Adipocyte (in vitro differentiated cells): Measurements from ENCODE around the gene WNT1.

Experiments
- DNase-seq: peaks from one replicate; pipeline ENCODE4 v3.0.0-alpha.2; 2015; ENCODE audit warnings: low read depth
- H3K27me3 ChIP-seq: replicated peaks from 2 replicates; pipeline ENCODE4 v1.7.0; 2013; ENCODE audit warnings: mild to moderate bottlenecking, low read length, moderate library complexity; ENCODE audit not compliant: control insufficient read depth, insufficient read depth
- H3K36me3 ChIP-seq: 2 replicates; pipeline ENCODE4 v1.7.0; 2013; ENCODE audit warnings: low read length, mild to moderate bottlenecking, moderate library complexity; ENCODE audit not compliant: control insufficient read depth, insufficient read depth, severe bottlenecking
- H3K4me1 ChIP-seq: 2 replicates; pipeline ENCODE4 v1.7.0; 2013; ENCODE audit warnings: mild to moderate bottlenecking, low read length, moderate library complexity; ENCODE audit not compliant: control insufficient read depth, insufficient read depth
- H3K4me3 ChIP-seq: 2 replicates; pipeline ENCODE4 v1.7.0; 2013; ENCODE audit warnings: mild to moderate bottlenecking, low read length, moderate library complexity
- H3K9ac ChIP-seq: 2 replicates; pipeline ENCODE4 v1.7.0; 2013; ENCODE audit warnings: mild to moderate bottlenecking, low read length, moderate library complexity
- H3K9me3 ChIP-seq: 2 replicates; pipeline ENCODE4 v1.7.0; 2013; ENCODE audit warnings: mild to moderate bottlenecking, low read length, moderate library complexity; ENCODE audit not compliant: control insufficient read depth

The WNT1 gene

DNA sequence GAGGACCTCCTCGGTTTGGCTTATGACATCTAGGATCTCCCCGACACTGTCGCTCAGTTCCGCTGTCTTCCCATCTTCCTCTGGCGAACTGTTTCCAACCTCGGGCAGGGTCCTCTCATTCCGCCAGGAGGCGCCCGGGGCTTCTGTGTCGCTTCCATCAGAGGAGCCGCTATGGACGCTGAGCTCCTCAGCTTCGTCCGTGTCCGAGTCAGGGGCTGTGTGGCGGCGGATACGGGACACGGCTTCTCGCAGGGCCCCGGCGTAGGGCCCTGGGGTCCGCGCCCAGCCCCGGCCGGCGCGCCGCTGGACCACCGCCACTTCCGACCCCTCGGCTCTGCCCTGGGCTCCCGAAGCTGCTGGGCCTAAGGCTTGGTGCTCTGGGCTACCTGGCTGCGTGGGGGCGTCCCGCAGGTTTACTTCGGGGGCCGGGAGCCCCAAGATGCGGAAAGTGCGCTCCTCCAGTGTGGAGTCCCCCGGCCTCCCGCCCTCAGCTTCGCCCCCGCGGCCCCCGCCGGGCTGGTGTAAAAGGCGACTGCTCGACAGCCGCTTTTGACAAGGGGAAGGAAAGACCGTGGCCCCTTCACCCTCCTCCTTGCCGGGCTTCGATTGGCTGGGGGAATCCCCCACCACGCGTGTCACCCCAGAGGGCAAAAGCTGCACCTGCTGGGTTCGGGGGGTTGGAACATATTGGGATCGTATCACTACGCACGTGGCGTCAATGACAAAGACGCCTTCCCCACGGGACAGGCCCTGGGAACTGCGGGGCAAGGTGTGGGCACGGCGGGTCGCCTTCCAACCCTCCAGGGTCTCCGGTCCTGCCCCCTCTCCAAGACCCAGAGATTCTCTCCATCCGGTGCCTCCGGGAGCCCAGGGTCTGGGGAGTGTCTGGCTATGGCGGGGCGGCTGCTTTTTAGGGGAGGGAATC lies 18.9 kb downstream of the WNT1 start:
- peak; percentile 87 for DNase-seq
- H3K27me3 ChIP-seq: peaks cover 18% of the 10 kb centered on the region
- H3K4me3 ChIP-seq: peak overlapping the region; percentile 60

DNA sequence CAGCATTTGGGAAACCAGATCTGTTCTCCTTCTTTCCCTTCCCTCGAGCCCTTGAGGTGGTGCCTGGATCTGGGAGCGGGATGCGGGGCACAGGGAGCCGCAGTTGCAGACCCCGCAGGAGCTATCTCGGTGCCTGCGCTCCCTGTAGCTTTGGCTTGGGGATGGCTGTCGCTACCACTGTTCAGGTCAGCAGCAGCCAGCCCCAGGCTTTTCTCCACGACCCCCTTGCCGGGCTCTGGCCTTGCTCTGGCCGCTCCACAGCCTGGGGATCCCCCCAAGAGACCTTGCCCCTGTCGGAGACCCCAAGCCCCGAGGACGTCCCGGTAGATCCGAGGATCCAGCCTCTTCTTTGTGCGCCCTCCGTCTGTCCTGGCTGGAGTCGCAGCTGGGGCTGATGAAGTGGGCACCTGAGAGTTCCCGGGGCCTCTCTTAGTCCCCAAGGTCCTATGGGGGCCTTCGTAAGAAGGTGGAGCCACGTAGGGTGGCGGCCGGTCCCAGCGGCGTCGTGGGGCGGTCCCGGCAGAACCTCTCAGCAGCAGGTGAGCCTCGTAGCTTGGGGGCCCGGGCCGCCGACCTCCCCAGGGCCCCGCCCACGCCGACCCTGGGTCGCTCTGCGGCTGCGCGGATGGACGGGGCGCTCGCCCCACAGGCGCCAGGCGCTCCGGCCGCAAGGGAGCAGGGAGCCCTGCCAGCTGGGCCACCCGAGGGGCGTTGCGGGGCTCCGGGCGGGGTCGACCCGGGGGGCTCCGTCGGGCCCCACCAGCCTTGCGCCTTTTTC lies 19.8 kb downstream of the WNT1 start:
- Histone ChIP-seq H3K4me3 (peak overlapping the region; percentile 68), H3K36me3 (peaks cover 24% of the 10 kb centered on the region), H3K9ac (no peak overlapping the region), H3K4me1 (peaks cover 18% of the 10 kb centered on the region), H3K27me3 (peaks cover 16% of the 10 kb centered on the region), H3K9me3 (no peaks in the 10 kb centered on the region)
- DNase-seq: no peak

More for the DNA sequence above, 18.9 kb downstream of the WNT1 start:
- Histone ChIP-seq H3K9ac (no peak overlapping the region), H3K36me3 (peaks cover 16% of the 10 kb centered on the region), H3K4me1 (peaks cover 18% of the 10 kb centered on the region), H3K9me3 (no peaks in the 10 kb centered on the region)

DNA sequence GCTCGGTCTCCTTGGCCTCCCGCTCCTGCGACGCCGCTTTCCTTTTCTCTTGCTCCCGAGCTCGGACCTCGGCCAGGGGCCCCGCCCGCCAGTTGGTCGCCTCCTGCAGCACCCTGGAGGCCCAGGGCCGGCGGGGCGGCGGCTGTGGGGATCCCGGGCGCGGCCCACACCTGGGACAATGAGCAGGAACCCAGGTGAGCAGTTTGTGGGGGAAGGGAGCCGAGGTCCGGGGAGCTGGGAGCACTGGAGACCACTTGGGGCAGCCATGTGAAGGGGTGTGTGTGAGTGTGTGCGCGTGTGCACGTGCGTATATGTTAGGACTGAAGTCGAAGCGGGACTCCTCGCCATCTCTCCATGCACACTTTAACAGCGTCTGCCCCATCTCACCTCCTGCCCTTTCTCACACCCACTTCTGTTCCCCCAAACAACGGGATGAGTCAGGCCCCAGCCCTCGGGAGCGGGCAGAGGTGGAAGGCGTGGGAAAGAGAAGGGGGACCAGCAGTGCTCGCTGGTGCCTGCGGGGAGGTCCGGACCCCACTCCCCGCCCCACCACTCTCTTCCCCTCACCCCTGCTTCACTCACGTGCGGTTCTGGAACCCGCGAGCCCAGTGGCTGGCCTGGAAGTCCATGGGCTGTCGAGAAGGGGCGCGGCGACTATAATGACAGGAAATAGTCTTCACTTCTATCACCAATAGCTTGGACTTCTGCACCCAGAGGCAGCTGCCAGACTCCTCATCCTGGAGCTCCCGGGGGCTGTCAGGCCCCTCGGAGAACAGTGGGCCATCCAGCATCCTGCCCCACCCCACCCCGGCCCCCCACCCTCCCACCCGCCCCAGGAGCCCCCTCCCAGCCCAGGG lies 20.6 kb downstream of the WNT1 start:
- Histone ChIP-seq H3K36me3 (peaks cover 32% of the 10 kb centered on the region), H3K27me3 (peaks cover 12% of the 10 kb centered on the region), H3K4me1 (peaks cover 18% of the 10 kb centered on the region), H3K9me3 (no peaks in the 10 kb centered on the region), H3K4me3 (peak overlapping the region; percentile 68), H3K9ac (no peak overlapping the region)
- DNase-seq: peak; percentile 37

DNA sequence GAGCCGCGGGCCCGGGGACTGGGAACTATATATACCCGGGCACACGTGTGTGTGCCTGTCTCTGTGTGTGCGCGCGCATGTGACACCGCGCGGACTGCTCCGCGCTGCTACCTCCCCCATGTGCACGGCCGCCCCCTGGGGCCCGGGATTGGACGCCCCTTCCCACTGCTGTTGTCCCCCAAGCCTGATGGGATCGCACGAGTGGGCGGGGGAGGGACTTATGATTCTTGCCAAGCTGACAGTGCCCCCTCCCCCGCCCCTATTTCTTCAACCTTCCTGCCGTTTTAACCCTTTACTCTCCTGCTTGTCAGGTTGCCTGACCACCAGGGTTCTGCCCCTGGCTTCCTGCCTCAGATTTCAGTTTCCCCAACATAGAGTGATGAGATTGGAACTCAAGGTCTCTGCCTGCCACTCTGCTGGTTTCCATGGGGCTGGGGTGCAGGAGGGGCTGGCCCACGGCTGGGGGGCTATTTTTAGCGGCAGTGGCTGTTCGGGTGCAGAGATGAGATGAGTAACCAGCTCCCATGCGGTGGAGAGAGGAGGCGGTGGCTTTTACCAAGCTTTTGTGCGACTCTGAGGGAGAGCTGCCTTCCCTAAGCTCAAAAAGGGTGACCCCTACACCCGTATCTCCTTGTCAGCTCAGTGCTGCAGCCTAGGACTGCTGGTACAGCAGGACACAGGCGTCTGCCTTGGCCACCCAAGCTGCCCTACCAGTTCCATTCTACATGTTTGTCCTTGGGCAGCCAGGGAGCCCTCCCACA lies 21.4 kb downstream of the WNT1 start, which contains the start of gene DDN:
TSS of gene DDN (minus strand) at position 5 of the 761 bp plus-strand sequence. CDS start 88 bp downstream, outside the sequence.
- H3K4me3 ChIP-seq: peak within 1 kb of the TSS; percentile 68
- peak within 1 kb of the TSS; percentile 20 for H3K9ac ChIP-seq
- H3K9me3 ChIP-seq: no peaks in the 10 kb centered on the region
- H3K36me3 ChIP-seq: peaks cover 41% of the 10 kb centered on the region
- H3K27me3 ChIP-seq: peaks cover 4% of the 10 kb centered on the region
- peak; percentile 42 for DNase-seq
- peaks cover 18% of the 10 kb centered on the region for H3K4me1 ChIP-seq

DNA sequence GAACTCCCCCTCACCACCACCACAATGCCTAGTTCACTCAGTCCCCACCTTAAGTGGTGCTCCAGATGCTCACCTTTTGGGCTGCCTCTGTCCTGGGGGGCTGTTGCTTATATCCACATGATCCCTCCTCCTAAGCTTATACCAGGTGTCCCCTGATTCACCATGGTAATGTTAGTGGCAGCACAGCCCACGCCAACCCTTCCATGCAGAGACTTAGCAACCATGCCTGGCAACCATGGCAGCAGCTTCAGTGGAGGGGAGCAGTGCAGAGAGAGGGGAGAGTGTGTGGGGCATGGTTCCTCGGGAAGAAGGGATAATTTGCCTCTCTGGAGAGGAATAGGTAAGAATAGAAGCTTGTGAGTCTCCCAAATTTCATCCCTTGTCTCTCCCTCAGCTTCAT lies 22.2 kb downstream of the WNT1 start:
- DNase-seq: no peak
- H3K9ac ChIP-seq: no peak overlapping the region
- H3K9me3 ChIP-seq: no peaks in the 10 kb centered on the region
- H3K27me3 ChIP-seq: no peaks in the 10 kb centered on the region
- H3K36me3 ChIP-seq: peaks cover 49% of the 10 kb centered on the region
- H3K4me1 ChIP-seq: peaks cover 18% of the 10 kb centered on the region
- H3K4me3 ChIP-seq: no peak overlapping the region

DNA sequence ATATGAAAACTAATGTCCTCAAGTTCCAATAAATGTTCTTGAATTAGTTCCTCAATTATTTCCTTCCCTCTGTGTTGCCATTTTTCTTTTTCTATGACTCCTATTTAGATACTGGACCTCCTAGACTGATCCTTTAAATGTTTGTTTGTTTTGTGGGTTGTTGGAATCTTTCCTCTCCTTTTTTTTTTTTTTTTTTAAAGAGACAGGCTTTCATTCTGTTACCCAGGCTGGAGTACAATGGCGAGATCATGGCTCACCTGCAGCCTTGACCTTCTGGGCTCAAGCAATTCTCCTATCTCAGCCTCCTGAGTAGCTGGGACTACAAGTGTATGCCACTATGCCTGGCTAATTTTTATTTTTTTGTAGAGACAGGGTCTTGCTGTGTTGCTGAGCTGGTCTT lies 30.8 kb downstream of the WNT1 start:
- no peaks in the 10 kb centered on the region for H3K4me1 ChIP-seq

DNA sequence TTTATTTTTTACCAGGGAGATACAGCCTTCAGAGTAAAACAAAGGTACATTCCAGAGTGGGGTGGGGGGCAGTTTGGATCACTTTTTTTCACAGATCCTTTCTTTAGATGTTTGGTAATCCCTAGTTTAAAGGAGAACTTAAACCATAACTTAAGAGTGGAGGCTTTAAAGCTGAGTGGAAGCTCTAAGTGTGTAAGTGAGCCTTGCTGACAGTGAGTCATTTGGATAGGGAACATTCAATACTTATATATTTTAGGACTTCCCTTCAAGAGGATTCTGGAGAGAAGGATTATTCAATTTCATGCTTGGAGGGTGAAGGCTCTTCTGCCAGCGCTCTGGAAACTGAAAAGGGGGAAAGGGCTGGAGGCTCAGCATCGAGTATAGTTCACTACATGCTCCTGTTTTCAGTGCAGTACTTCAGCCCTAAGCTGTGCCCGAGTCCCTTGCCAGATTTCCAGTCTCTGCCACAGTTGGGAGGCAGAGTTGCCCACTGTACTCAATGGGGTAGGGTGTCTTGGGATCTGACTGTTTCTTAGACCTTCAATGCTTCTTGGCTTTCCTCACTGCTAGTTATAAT lies 32.1 kb downstream of the WNT1 start:
- Histone ChIP-seq H3K36me3 (peaks cover 55% of the 10 kb centered on the region), H3K27me3 (no peaks in the 10 kb centered on the region), H3K4me3 (no peak overlapping the region), H3K9ac (no peak overlapping the region), H3K9me3 (no peaks in the 10 kb centered on the region), H3K4me1 (peaks cover 7% of the 10 kb centered on the region)
- DNase-seq: peak; percentile 39

More for the DNA sequence above, 30.8 kb downstream of the WNT1 start:
- no peak overlapping the region for H3K4me3 ChIP-seq
- peaks cover 67% of the 10 kb centered on the region for H3K36me3 ChIP-seq
- no peak for DNase-seq
- no peak overlapping the region for H3K9ac ChIP-seq
- H3K27me3 ChIP-seq: no peaks in the 10 kb centered on the region
- no peaks in the 10 kb centered on the region for H3K9me3 ChIP-seq

DNA sequence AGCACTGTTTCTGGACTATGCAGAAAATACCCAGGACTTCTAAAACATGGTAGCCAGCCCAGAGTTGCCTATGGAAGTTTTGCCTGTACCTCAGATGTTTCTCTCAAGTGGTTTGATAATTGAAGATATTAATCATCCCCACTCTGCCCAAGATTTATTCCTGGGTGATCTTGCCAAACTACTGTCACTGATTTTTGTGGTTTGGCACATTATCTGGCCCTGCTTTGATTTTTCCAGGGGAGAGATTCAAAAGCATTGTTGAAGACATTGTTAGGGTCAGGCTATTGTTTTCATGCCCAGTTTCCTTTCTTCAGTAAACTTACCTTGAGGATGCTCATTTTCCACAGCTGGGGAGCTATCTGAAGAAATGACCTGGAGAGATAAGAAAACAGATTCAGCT lies 34.6 kb downstream of the WNT1 start:
- no peaks in the 10 kb centered on the region for H3K9me3 ChIP-seq
- H3K4me3 ChIP-seq: no peak overlapping the region
- H3K36me3 ChIP-seq: peaks cover 45% of the 10 kb centered on the region
- H3K4me1 ChIP-seq: peaks cover 27% of the 10 kb centered on the region
- DNase-seq: no peak
- no peak overlapping the region for H3K9ac ChIP-seq
- no peaks in the 10 kb centered on the region for H3K27me3 ChIP-seq

DNA sequence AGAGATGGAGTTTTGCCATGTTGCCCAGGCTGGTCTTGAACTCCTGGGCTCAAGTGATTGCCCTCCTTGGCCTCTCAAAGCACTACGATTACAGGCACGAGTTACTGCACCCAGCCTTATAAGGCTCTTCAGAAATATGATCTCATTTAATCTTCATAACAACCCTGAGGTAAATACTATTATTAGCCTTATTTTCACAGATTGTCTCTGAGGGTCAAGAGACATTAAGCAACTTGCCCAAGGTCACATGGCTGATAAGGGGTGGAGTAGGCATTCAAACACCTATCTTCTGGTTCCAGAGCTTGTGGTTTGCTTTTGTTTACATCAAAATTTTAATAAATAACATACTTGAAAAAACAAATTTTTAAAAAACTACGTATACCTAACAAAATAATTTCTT lies 35.3 kb downstream of the WNT1 start:
- Histone ChIP-seq H3K4me1 (peaks cover 30% of the 10 kb centered on the region), H3K9ac (no peak overlapping the region), H3K9me3 (no peaks in the 10 kb centered on the region), H3K4me3 (no peak overlapping the region), H3K27me3 (no peaks in the 10 kb centered on the region), H3K36me3 (peaks cover 42% of the 10 kb centered on the region)
- DNase-seq: no peak

DNA sequence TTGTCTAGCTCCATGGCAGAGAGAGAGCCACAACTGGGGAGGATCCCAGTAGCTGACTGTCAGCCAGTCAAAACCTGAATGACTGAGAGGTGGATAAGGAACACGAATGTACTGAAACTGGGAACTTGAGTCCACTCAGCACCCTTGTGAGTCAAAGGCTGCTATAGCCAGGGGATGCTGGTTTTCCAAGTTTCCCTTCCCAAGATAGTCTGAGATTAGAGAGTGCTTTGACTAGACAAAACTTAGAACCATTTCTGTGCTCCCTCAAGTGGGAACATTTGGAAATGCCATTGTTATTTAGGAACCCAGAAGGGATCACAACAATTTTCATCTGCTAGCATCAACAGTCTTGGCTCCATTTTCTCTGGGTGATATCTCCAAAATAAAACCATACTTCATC lies 36.4 kb downstream of the WNT1 start:
- DNase-seq: peak; percentile 57
- no peak overlapping the region for H3K9ac ChIP-seq
- H3K4me3 ChIP-seq: no peak overlapping the region
- H3K4me1 ChIP-seq: peaks cover 33% of the 10 kb centered on the region
- no peaks in the 10 kb centered on the region for H3K9me3 ChIP-seq
- H3K27me3 ChIP-seq: no peaks in the 10 kb centered on the region
- peaks cover 34% of the 10 kb centered on the region for H3K36me3 ChIP-seq
